HCT116 (cell line): ENCODE measurements around the gene GRAPL. TPM values are rescaled to one million over a fixed set of nuclear protein-coding genes. Genes with fewer than 3 reads are reported as not detected.
"Not testable (repeated sequence)": the region's sequence is repeated elsewhere in the genome, so short reads cannot be mapped to it uniquely, and the experiment has no call there.

ENCODE experiments used
- ATAC-seq: fragments of 200-7000 bp; cut with Tn5 transposase; 2 replicates; pipeline ENCODE4 v1.9.1; 2020; ENCODE audit warnings: mild to moderate bottlenecking, moderate library complexity
- BruUV-seq: library from RNA; stranded (reverse); fragments of 400-500 nt; replicated peaks from 2 replicates; lab custom pipeline; 2021; lab: Mats Ljungman, UMichigan
- CTCF ChIA-PET: fragments of 300-600 bp; sonication (Branson Sonifier 250); formaldehyde crosslinking; loops from one replicate; lab custom pipeline; 2021; ENCODE audit warnings: antibody characterized with exemption; lab: Charles Lee
- POLR2A ChIA-PET: fragments of 300-600, 350-600 bp; sonication (Branson Sonifier 250); formaldehyde crosslinking; loops from one replicate; lab custom pipeline; 2021; ENCODE audit warnings: antibody characterized with exemption; lab: Charles Lee
- RAD21 ChIA-PET, 2 experiments: fragments of 300-600 bp; sonication (Branson Sonifier 250); formaldehyde crosslinking; loops; one replicate each; lab custom pipeline; 2023; ENCODE audit warnings: low total read pairs in 2 of 2; ENCODE audit not compliant: uncharacterized antibody in 2 of 2, unreplicated experiment in 2 of 2, low non-redundant PET in 1 of 2; lab: Charles Lee
- DNase-seq: peaks from one replicate; pipeline ENCODE4 v3.0.0-alpha.2; 2010; ENCODE audit warnings: low read depth, low spot score
- H2AFZ ChIP-seq: fragments of 200-600 bp; shearing (Covaris generic), sonication (generic); 2 replicates; pipeline ENCODE4 v1.6.1; 2017; ENCODE audit warnings: low read depth, mixed run types, mixed read lengths, antibody characterized with exemption, low read length; ENCODE audit not compliant: poor library complexity, severe bottlenecking
- H3K27ac ChIP-seq: 2 replicates; pipeline ENCODE4 v1.5.1; 2012; ENCODE audit warnings: low read depth, low read length
- H3K27me3 ChIP-seq: fragments of 200-600 bp; sonication (generic); 2 replicates; pipeline ENCODE4 v1.6.1; 2016; ENCODE audit warnings: mixed run types, low read length, mixed read lengths; ENCODE audit not compliant: insufficient read depth
- H3K36me3 ChIP-seq, 2 experiments: fragments of 200-500 bp in 1 of 2; fragments of 200-600 bp in 1 of 2; sonication (Bioruptor generic) in 1 of 2; sonication (generic) in 1 of 2; 2 replicates each; pipeline versions ENCODE4 v1.5.1 to v1.6.1; 2014 to 2016; ENCODE audit warnings: low read length in 2 of 2, inconsistent platforms in 1 of 2, mixed read lengths in 1 of 2, mixed run types in 1 of 2; ENCODE audit not compliant: insufficient read depth in 2 of 2, control insufficient read depth in 1 of 2
- H3K4me1 ChIP-seq, 2 experiments: fragments of 200-600 bp in 1 of 2; sonication (generic) in 1 of 2; 2 replicates each; pipeline versions ENCODE4 v1.5.1 to v1.6.1; 2012 to 2017; ENCODE audit warnings: low read length in 2 of 2, inconsistent platforms in 1 of 2, mild to moderate bottlenecking in 1 of 2, mixed read lengths in 1 of 2, mixed run types in 1 of 2, moderate library complexity in 1 of 2; ENCODE audit not compliant: insufficient read depth in 2 of 2, control insufficient read depth in 1 of 2
- H3K4me2 ChIP-seq: fragments of 200-600 bp; sonication (generic); 2 replicates; pipeline ENCODE4 v1.6.1; 2017; ENCODE audit warnings: mixed run types, low read length, mixed read lengths
- H3K4me3 ChIP-seq, 2 experiments: fragments of 200-600 bp in 1 of 2; sonication (generic) in 1 of 2; replicated peaks in 1 of 2; 2 replicates each; pipeline ENCODE4 v1.5.1; 2011 to 2016; ENCODE audit warnings: low read length in 2 of 2, control low read depth in 1 of 2, low read depth in 1 of 2, mild to moderate bottlenecking in 1 of 2, mixed read lengths in 1 of 2, mixed run types in 1 of 2
- H3K79me2 ChIP-seq: fragments of 200-600 bp; sonication (generic); 2 replicates; pipeline ENCODE4 v1.6.1; 2017; ENCODE audit warnings: mild to moderate bottlenecking, mixed run types, low read length, moderate library complexity, mixed read lengths; ENCODE audit not compliant: insufficient read depth
- H3K9ac ChIP-seq: fragments of 200-600 bp; sonication (generic); 2 replicates; pipeline ENCODE4 v1.6.1; 2016; ENCODE audit warnings: low read length, mixed read lengths
- H3K9me2 ChIP-seq: fragments of 200-600 bp; sonication (generic), shearing (Covaris generic); 2 replicates; pipeline ENCODE4 v1.6.1; 2017; ENCODE audit warnings: mixed run types, mild to moderate bottlenecking, moderate library complexity; ENCODE audit not compliant: insufficient read depth
- H3K9me3 ChIP-seq, 2 experiments: fragments of 200-500 bp in 1 of 2; fragments of 200-600 bp in 1 of 2; sonication (Bioruptor generic) in 1 of 2; sonication (generic) in 1 of 2; 2 replicates each; pipeline ENCODE4 v1.6.1; 2014 to 2017; ENCODE audit warnings: low read length in 2 of 2, mixed read lengths in 2 of 2, inconsistent platforms in 1 of 2, low read depth in 1 of 2, mild to moderate bottlenecking in 1 of 2, mixed run types in 1 of 2, moderate library complexity in 1 of 2; ENCODE audit not compliant: control insufficient read depth in 1 of 2, insufficient read depth in 1 of 2
- H4K20me1 ChIP-seq: fragments of 200-600 bp; sonication (generic), shearing (Covaris generic); 2 replicates; pipeline ENCODE4 v1.6.1; 2017; ENCODE audit warnings: mixed run types, mild to moderate bottlenecking, moderate library complexity; ENCODE audit not compliant: insufficient read depth
- intact Hi-C: fragments of 100-400 bp; cut with micrococcal nuclease; formaldehyde crosslinking; loops from 2 replicates; pipeline ENCODE4 v1.10.0; 2022
- total RNA-seq: library from RNA; stranded (reverse); gene quantifications from one replicate; pipeline ENCODE4 v1.2.1, GENCODE V29; 2021; ENCODE audit not compliant: unreplicated experiment

Gene GRAPL
- total RNA-seq, 1 experiment from 2014 or later, result 0.44 TPM

DNA sequence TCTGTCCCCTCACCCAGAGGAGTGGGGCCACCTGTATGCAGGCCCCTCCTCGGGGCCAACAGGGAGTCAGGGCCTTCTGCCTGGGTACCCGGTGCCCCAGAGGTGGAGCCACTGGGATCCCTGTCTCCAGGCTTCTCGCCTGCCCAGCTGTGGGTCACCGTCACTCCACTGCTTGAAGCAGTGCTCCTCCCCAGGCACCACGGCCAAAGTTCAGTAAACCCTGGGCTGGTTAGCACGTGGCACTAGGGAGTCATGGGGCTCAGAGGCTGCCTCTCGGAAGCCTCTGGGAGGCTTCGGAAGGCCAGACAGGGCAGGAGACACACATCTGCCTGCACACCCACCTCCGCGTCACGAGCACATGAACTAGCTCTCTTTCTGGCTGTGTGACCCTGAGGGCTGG lies 18.1 kb downstream of the GRAPL start:
- DNase-seq, RAD21 ChIA-PET, ATAC-seq, H3K4me1 ChIP-seq, H3K9ac ChIP-seq, H3K36me3 ChIP-seq, H3K79me2 ChIP-seq, H3K9me2 ChIP-seq, CTCF ChIA-PET, BruUV-seq, H3K9me3 ChIP-seq, H3K4me2 ChIP-seq, H2AFZ ChIP-seq, H3K27ac ChIP-seq, H3K27me3 ChIP-seq, H3K4me3 ChIP-seq, intact Hi-C loops, POLR2A ChIA-PET, H4K20me1 ChIP-seq: not testable (repeated sequence)

DNA sequence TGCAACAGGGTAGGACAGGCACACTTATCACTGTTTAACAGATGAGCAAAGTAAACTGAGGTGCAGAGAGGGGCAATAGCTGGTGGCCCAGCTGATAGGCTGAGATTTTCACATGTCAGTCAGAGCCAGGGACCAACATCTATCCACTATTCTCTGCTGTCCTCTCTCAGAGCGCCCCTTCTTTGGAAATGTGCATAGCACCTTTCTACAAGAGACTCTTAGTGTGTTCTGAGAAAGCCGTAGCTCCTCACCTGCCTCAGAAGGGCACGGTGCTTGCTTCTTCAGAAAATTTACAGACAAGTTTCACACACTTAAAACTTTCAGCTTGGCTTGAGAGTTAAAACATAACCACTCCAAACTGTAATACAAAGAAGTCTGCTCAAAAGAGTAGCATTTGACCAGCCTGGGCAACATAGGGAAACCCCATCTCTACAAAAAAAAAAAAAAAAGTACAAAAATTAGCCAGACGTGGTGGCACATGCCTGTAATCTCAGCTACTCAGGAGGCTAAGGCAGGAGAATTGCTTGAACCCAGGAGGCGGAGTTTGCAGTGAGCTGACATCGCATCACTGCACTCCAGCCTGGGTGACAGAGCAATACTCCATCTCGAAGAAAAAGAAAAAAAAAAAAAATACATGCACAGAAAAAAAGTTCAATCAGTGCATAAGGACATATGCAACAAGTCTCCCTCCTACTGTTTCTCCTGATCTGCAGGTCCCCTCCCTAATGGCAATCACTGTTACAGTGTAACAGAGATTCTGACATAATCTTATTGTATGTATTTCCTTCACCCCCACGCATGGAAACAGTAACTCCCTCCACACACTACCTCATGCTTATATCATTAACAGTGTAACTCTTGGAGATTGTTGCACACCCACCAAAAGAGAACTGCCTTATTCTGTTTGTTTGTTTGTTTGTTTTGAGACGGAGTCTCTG lies 23.6 kb downstream of the GRAPL start:
- ATAC-seq, result peak; percentile 68
- intact Hi-C loops, H3K4me2 ChIP-seq, H3K4me3 ChIP-seq, H3K79me2 ChIP-seq, H2AFZ ChIP-seq, H3K27me3 ChIP-seq, H3K9me2 ChIP-seq, POLR2A ChIA-PET, H4K20me1 ChIP-seq, BruUV-seq, H3K36me3 ChIP-seq, DNase-seq, CTCF ChIA-PET, H3K27ac ChIP-seq, H3K9me3 ChIP-seq, H3K9ac ChIP-seq, RAD21 ChIA-PET, H3K4me1 ChIP-seq: not testable (repeated sequence)

DNA sequence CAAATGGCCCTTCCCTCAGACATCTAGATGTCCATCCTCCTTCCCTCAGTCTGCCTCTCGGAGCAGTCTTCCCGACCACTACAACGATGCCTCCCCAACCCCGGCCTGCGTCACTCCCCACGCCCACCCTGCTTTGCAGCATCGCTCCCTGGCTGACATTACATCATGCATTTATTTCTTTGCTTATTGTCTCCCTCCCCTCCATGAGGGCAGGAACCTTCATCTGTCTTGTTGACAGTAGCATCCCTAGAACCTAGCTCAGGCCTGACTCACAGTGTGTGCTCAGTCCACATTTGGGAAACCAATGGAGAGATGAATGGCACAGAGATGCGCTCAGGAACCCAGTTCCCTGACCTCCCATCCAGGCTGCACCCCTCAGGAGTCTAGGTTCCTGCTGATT lies 30.2 kb downstream of the GRAPL start:
- H3K9me3 ChIP-seq, H2AFZ ChIP-seq, BruUV-seq, H3K27me3 ChIP-seq, H3K79me2 ChIP-seq, ATAC-seq, H3K9me2 ChIP-seq, RAD21 ChIA-PET, H3K4me1 ChIP-seq, H3K4me3 ChIP-seq, H3K4me2 ChIP-seq, CTCF ChIA-PET, H3K27ac ChIP-seq, POLR2A ChIA-PET, intact Hi-C loops, H4K20me1 ChIP-seq, DNase-seq, H3K36me3 ChIP-seq, H3K9ac ChIP-seq: not testable (repeated sequence)

DNA sequence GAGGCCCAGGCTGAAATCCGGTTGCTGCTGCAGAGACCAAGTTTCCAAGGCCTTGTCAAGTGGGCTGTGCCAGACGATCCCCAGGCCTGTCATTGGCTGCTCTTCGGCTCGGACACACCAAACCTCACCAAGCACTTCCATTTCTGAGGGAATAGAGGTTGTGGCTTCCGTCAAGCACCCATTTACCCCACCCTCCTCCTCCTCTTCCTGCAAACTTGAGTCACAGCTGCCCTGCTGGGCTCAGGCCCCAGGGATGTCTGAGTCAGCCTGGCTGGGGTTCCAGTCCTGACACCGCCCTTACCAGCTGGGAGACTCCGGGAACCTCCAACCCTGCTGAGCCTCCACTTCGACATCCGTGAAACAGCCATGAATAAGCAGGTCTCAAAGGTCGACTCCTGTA lies 31.1 kb downstream of the GRAPL start:
- CTCF ChIA-PET, intact Hi-C loops: not testable (repeated sequence)

More for the DNA sequence above, 31.1 kb downstream of the GRAPL start:
- BruUV-seq, H3K9ac ChIP-seq, H3K27me3 ChIP-seq, H4K20me1 ChIP-seq, H3K4me2 ChIP-seq, H3K9me3 ChIP-seq, DNase-seq, H3K4me3 ChIP-seq, RAD21 ChIA-PET, H3K4me1 ChIP-seq, H3K27ac ChIP-seq, H3K79me2 ChIP-seq, H3K36me3 ChIP-seq, H2AFZ ChIP-seq, POLR2A ChIA-PET, H3K9me2 ChIP-seq: not testable (repeated sequence)
- ATAC-seq, result peak; percentile 61
